GM18519 (cell line): ENCODE results near the gene LIPA.
"Not testable (repeated sequence)": the region's sequence is repeated elsewhere in the genome, so short reads cannot be mapped to it uniquely, and the experiment has no call there.

Source experiments
- ATAC-seq: cut with Tn5 transposase; IDR thresholded peaks from one replicate; pipeline ENCODE4 v1.9.1; 2021; ENCODE audit warnings: mild to moderate bottlenecking, moderate library complexity; ENCODE audit not compliant: unreplicated experiment, low FRiP score

Gene LIPA

DNA sequence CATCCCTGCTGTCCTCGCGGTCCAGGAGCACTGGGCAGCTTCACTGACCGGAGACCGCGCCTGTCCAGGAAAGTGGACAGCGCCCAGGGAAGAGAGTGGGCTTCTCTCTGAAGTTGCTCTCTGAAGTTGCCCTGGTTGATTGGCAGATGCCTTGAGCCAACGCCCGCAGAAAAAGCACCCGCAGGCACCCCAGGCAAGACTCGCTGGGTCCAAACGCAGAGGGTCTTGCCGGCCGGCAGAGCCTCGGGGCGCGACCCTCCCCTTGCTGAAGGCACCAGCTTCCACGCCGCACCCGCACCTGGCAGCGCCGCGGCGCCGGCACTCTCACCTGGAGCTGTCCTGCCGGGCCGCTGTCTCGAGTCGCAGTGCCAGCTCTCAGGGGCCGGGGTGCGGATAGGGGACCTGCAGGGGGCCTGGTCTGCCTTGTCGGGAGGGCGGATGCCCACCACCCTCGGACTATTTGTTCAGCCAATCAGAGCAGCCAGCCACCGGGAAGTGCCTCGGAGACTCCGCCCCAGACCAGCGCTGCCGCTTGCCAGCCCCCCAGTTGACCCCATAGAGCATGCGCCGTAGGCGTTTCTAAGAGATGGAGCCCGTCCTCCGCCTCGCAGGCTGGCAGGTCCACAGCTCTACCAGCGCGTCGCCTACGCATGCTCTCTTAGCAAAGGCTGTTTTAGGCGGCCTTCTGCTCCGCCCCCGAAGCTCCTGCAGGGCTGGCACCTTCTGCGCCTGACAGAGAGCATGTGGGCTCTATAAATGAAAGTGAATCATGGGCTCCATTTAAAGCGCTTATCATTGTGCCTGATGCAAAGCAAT, at the start of gene LIPA:
TSS of gene LIPA (minus strand) at position 367 of the 816 bp plus-strand sequence. CDS start 4,127 bp downstream, outside the sequence.
- peak; percentile 89 for ATAC-seq

DNA sequence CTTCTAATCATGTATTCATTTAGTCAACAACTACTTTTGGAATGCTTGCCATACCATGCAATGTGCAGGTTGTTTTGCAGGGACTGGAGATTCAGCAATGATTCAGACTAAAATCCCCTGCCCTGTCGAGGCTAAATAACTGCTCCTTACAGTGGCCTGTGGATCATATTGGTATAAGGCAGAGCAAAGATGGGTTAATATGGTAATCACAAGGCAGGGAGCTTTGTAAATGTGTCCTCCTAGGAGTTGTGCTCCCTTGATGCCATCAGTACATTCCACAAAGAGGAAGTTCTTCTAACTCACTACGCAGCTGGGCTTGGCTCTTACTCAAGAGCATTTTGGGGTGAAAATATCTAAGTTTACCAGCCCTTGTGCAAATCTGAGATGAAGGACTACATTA, 49.7 kb upstream of the LIPA start:
- no peak for ATAC-seq

DNA sequence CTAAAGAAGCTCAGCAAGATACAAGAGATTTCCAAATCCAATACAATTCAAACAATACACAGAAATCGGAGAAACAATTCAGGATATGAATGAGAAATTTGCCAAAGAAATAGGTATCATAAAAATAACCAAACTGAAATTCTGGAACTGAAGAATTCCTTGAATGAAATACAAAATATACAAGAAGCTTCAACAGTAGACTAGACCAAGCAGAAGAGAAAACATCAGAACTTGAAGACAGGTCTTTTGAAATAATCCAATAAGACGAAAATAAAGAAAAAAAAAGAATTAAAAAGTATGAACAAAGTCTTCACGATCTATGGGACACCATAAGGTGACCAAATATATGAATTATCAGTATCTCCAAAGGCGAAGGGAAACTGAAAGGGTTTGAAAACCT, 47.5 kb upstream of the LIPA start:
- ATAC-seq: no peak

DNA sequence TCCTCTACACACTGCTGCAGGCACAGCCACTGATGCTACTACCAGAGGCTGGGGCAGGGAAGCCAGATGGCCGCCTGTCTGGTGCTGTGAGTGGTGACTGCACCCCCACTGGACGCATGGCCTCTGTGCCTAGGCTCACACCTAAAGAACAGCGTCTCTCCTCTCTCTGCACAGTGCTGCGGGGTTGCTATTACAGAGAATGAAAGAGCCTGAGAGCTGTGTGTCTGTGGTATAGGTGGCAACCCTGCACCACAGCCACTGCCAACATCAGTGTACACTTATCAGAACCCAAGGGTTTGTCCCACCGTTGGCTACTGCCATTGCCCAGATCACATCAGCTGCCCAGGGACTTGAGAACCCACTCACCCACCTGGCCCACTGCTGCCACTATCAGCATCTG, 46.2 kb upstream of the LIPA start:
- no peak for ATAC-seq

DNA sequence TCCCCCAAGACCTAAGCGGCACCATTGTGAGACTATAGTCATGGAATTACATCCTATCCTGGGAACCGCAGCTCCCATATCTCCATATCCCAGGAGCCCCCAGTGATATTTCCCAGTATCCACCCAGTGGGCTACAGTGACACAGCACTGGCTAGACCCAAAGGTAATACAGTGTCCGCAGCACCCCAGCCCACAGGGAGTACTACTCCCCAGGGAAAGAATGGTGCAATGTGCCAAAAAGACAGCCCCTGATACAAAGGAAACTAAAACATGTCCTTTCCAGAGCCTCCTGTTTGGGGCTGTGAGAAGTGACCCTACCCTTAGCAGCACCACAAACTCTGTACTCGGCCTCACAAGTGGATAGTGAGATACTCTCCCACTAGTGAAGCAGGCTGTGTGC, 45.8 kb upstream of the LIPA start:
- ATAC-seq: no peak

DNA sequence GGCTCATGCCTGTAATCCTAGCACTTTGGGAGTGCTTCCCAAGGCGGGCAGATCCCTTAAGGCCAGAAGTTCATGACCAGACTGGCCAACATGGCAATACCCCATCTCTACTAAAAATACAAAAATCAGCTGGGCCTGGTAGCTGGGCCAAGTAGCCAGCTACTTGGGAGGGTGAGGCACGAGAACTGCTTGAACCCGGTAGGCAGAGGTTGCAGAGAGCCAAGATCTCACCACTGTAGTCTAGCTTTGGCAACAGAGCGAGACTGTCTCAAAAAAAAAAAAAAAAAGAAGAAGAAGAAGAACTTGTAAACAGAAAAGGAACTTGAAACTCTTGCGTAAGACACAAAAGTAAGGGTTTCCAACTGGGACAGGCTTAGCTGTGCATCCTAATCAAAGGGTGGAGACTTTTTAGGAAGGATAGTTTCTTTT, 44.7 kb upstream of the LIPA start:
- ATAC-seq: no peak

DNA sequence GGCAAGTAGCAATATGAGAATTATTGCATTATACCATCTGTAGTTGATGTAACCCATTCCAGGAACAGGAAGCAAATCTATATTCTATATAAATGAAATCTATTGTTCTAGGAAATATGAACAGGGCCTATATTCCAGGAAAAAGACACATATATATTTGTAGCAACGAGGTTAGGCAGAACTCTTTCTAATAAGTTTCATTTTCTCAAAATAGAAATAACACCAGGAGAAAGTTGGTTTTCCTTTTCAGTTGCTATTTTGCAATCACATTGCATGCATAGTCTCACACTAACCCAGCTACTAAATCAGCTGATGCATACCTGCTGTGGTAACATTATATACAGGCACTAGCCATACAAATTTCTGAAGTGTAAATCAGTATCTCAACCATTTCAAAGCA, 44.0 kb upstream of the LIPA start:
- ATAC-seq: no peak

DNA sequence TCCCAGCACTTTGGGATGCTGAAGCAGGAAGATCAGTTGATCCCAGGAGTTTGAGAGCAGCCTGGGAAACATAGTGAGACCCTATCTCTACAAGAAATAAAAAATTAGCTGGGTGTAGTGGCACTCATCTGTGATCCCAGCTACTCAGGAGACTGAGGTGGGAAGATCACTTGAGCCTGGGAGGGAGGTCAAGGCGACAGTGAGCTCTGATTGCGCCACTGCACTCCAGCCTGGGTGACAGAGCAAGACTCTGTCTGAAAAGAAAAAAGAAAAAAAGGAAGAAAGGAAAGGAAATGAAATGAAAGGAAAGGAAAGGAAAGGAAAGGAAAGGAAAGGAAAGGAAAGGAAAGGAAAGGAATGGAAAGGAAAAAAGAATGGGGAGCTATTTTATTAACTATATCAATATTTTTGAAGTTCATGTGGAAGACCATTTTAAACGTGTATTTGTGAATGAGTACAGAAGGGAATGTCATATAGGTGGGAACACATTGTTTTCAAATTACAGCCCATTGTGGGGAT, 43.2 kb upstream of the LIPA start:
- no peak for ATAC-seq

DNA sequence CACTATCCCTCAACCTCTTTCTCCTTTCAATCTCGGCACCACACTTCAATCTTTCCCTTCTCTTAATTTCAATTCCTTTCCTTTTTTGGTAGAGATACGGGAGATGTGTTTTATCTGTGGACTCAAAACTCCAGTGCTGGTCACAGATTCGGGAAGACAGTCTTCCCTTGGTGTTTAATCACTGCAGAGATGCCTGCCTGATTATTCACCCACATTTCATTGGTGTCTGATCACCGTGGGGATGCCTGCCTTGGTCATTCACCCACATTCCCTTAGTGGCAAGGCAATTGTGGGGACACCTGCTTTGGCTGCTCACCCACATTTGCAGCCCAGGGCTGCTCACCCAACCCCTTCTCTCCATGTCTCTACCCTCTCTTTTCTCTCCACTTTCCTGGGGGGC, 33.7 kb upstream of the LIPA start:
- ATAC-seq: not testable (repeated sequence)

DNA sequence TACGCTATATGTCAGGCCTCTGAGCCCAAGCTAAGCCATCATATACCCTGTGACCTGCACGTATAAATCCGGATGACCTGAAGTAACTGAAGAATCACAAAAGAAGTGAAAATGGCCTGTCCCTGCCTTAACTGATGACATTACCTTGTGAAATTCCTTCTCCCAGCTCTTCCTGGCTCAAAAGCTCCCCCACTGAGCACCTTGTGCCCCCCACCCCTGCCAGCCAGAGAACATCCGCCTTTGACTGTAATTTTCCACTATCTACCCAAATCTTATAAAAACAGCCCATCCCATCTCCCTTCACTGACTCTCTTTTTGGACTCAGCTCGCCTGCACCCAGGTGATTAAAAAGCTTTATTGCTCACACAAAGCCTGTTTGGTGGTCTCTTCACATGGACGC, 33.1 kb upstream of the LIPA start:
- ATAC-seq: not testable (repeated sequence)

DNA sequence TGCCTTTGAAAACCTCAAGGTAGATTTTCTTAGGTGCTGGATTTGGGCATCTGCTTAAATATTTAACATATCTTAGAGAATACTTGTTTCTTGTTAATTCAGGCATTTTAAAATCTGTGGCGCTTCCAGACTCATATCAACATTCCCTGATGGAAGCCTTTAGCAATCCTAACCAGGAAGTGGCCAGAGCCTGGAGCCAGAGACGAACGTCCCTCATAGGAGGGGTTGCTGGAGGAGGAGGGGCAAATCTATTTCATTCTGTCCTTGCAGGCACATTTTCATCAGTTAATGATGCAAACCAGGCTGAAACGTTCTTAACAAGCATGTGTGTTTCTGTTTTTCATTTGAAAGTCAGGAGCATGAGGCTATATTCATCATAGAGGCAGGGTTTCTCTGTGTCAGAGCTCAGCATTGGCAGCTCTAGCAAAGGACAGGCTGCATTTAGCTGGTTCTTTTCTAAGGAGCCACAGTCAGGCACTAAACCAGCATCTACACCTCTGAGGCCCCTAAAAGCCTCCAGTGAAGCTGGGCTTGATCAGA, 32.4 kb upstream of the LIPA start:
- no peak for ATAC-seq

DNA sequence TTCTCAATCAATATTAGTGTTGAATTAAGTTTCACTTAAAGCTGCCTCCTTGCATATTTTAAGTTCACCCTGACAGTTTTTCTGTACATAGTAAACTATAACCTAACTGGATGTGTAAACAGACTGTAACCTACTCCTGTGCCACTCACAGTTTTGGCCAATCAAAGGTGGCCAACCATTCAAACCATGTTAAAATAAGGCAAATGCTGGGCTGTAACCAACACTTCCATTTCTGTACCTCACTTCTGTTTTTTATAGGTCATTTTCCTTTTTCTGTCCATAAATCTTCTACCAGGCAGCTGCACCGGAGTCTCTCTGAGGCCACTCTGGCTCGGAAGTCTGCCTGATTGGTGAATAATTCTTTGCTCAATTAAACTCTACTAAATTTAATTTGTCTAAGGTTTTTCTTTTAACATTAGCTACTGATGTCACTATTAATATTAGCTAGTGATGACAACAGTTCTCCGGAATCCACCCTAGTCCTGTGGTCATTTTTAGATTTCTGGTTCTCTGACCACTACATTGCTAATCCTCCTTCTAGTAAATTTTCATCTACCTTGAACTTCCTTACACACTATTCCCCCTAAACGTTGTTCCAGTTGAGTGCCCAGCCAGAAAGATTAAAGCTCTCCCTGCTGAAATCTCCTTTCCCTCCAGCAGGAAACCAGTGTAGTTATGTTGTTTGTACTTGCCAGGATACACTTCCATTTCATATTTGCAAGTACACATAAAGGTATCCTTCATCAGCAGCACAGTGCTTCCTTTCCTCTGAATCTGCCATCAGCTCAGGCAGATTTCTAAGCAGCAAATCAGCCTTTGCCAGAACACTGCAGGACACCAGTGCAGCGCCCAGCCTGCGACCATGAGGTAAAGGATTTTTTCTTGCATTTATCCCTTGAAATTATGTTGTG, 31.7 kb upstream of the LIPA start:
- ATAC-seq: no peak

DNA sequence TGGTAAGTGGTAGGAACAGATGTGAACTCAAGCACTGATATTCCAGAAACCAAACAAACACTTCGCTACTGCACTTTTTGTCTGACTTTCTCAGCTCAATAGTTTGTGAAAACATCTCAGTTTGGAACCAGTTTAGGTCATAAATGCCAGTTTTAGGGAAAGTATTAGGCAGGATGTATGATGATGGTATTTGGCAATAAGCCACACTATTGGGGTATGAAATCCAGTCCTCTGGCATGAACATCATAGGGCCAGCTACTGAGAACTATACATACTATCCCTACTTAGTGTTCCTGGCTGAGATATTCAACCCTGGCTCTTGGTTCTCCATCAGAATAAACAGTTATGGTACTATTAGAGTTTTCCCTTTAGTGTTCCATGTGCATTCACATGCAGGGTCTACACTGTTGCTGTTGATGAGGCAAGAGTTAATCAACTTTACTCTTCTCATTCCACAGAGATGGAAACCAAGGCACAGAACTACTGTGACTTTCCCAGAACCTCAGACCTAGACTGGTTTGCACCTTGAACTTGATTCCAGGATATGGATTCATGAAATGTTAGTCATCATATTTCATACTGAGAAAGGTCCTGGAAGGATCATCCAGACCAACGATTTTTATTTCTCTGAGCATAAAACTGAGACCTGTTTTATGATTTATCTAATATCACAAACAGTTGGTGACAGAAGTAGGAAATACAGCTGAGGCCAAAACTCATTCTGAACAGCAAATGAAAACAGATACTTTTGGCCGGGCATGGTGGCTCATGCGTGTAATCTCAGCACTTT, 30.2 kb upstream of the LIPA start:
- no peak for ATAC-seq

DNA sequence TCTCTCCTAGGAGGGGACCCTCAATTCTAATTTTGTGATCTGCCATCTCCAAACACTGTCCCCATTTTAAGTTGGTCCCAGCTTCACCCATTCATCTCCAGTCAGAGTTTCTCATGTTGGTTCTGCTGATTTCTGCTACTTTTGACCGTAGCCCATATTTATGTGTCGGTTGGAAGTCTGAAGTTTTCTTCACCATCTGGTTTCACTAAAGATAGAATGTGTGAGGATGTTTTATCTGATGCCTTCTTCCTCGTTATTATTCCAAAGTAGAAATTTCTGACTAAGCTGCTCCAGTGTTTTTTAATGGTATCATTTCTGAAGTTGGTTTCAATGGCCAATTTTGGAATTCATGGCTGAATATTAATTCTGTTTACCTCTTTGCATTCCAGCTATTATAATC, 28.9 kb upstream of the LIPA start:
- no peak for ATAC-seq

DNA sequence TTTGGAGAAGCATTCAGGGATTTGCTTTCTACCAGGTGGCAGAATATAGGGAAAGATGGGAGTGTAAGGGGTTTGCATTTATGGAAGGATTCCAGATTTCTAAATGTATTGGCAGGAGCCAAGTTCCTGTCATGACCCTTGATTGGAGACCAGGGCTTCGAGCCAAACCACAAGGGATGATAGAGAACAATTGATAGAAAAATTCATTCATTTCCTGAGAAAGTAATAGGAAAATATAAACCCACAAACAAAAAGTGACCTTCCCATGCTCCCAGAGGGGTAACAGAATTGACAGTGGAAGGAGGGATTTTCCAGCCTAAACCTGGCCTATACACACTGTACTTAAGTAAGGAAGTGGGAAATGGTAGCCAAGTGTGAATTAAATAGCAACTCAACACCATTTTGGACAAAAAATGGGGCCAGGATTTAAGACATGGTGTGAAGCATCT, 27.9 kb upstream of the LIPA start:
- ATAC-seq: no peak

DNA sequence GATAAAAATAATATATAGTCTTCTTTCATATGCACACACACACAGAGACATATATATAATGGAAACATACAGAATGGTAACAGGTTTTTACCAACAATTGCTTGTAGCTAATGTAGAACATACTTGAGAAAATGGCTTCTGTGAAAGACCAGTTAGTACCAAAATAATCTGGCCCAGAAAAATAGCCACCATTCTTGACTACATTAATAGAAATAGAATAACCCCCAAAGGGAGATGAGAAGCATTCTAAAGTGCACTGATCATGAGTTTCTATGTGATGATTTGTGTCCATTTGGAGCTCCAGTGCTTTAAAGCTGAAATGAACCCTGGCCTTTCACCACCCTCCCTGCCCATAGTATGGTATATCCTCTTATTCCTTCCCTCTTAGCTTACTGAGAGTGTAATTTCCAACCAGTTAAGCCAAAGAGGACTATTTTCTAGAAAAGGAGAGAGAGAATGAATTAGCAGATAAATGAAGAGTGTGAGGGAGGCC, 27.4 kb upstream of the LIPA start:
- ATAC-seq: no peak

DNA sequence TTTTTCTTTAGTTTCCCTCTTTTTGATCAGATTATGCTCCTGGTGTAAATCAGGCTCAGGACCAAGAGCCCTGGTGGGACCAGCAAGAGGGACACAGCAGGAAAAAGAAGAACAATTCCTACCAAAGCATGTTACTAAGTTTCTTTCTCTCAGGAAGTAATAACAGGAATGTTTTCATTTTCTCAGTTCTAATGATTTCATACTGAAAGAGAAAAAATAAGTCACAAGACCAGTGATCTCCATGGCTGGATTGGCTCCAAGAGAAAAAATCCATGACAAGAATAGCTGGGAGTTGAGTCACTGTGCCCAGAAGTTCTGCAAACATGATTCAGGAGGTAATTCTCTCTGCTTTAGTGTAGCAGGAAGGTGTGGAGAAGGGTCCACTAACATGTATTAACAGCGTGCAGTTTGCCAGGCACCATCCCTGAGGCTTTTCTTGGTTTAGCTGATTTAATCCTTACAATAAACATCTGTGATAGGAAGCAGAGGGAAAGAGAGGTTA, 26.5 kb upstream of the LIPA start:
- ATAC-seq: no peak

DNA sequence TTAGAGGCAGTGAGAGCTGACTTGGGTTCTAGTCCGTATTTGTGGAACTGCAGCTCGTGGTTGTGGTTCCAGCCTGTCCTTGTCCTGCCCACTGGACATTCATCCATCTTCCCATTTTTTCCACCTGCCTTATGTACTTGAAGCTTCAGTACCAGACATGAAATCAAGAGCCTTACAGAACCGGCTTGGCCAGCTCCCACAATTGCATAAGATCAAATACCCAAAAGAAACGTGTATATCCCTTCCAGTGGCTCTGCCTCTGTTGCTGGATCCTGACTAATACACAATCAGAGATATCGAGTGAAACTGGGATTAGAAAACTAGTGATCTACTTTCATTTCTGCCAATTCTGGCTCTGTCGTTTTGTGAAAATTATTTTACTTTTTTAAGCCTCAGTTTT, 23.8 kb upstream of the LIPA start:
- ATAC-seq: no peak

DNA sequence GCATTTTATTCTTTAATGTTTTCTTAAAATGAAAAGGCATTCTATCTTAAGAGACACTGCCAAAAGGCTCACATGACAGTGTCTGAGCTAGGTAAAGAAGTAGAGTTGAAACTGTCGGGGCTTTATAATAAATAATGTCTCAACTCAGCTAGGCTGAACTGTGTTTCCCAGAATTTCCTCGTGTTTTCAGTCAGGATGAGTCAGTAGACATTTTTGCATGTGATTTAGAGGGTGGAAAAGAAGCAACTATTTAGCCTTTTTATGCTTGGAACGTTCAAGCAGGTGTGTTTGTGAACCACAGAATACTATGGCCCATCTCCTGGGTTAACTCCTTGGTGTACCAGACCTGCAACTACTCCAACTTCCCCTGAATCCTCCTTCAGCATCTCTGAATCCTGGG, 23.4 kb upstream of the LIPA start:
- ATAC-seq: no peak

DNA sequence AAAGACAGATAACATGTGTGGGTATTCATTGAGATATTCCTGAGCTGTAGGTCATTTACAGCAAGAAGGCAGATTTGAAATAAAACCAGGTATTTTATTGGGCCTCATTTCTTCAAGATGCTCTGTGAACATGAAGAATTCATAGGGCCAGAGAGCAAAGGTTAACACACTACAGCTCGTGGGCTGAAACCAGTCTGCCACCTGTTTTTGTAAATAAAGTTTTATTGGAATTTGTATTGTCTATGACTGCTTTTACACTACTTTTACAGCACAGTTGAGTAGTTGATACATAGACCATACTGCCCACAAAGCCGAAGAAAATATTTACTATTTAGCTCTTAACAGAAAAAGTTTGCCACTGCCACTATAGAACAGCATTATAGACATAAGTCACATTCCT, 22.1 kb upstream of the LIPA start:
- no peak for ATAC-seq
